Anterior cingulate cortex (tissue), 58 donors: ENCODE measurements around the gene FOXJ2.
"Not testable (repeated sequence)": the region's sequence is repeated elsewhere in the genome, so short reads cannot be mapped to it uniquely, and the experiment has no call there.

Experiments
- DNase-seq, 58 donors: peaks; one replicate each; lab custom pipeline; 2025; lab: John Stamatoyannopoulos, UW

Gene FOXJ2

DNA sequence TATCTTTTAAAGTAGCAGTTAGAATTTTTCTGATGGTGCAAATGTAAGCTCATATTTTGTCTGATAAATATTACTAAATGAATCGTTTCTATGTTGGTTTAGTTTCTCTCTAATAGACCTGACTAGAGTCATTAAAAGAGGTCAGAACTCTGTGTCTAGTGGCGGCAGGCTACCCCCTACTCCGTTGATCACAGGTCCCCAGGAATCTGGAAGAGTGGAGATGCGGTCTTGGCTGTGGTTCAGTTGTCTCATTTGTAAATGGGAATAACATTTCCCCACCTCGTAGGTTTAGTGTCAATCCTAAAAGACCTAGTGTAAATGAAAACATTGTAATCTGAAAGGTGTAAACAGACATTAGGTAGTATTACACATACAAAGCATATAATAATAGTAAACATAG lies 4.7 kb upstream of the FOXJ2 start:
- no peak for DNase-seq

DNA sequence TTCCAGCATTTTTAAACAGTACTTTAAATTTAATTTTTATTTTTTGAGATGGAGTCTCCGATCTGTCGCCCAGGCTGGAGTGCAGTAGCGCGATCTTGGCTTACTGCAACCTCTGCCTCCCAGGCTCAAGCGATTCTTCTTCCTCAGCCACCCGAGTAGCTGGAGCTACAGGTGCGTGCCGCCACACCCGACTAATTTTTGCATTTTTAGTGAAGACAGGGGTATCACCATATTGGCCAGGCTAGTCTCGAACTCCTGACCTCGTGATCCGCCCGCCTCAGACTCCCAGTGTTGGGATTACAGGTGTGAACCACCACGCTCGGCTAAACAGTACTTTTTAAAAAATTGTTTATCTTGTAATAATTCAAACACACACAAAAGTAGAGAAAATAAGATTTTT lies 4.2 kb upstream of the FOXJ2 start:
- no peak for DNase-seq

DNA sequence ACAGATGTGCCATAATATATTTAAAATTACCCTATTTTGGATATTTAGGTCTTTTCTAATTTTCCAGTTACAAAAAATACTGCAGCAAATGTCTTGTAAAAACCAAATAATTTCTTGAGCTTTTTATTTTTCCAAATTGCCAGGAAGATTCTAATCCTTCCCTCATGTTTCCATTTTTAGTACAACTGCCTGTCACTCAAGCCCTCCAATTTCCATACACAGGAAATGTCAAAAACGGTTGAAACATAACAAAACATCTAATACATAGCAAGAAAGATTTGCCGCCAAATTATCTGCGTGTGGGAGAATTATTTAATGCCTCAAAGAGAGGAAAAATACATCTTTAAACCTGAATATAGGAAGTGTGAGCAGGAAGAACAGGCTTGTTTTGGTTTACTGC lies 2.3 kb upstream of the FOXJ2 start:
- DNase-seq, result no peak

DNA sequence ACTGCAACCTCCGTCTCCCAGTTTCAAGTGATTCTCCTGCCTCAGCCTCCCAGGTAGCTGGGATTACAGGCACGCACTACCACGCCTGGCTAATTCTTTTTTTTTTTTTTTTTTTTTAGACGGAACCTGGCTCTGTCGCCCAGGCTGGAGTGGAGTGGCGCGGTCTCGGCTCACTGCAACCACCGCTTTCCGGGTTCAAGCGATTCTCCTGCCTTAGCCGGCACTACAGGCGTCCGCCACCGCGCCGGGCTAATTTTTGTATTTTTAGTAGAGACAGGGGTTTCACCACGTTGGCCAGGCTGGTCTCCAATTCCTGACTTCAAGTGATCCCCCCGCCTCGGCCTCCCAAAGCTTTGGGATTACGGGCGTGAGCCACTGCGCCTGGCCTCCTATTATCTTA lies 1.5 kb upstream of the FOXJ2 start:
- not testable (repeated sequence) for DNase-seq

DNA sequence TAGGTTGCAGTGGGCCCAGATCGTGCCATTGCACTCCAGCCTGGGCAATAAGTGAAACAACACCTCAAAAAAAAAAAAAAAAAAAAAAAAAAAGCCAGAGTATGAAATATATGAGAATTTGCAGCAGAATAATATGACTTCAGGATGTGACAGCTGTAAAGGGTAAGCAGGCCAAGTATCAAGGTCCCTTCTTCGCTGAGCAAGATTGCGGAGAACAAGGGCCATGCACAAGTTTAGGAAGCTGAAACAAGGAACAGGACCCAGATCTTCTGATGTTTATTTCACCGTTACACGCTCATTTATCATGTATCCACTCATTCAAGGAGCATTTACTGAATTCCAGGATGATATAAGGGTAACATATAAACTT lies 659 bp upstream of the FOXJ2 start:
- DNase-seq, result no peak

DNA sequence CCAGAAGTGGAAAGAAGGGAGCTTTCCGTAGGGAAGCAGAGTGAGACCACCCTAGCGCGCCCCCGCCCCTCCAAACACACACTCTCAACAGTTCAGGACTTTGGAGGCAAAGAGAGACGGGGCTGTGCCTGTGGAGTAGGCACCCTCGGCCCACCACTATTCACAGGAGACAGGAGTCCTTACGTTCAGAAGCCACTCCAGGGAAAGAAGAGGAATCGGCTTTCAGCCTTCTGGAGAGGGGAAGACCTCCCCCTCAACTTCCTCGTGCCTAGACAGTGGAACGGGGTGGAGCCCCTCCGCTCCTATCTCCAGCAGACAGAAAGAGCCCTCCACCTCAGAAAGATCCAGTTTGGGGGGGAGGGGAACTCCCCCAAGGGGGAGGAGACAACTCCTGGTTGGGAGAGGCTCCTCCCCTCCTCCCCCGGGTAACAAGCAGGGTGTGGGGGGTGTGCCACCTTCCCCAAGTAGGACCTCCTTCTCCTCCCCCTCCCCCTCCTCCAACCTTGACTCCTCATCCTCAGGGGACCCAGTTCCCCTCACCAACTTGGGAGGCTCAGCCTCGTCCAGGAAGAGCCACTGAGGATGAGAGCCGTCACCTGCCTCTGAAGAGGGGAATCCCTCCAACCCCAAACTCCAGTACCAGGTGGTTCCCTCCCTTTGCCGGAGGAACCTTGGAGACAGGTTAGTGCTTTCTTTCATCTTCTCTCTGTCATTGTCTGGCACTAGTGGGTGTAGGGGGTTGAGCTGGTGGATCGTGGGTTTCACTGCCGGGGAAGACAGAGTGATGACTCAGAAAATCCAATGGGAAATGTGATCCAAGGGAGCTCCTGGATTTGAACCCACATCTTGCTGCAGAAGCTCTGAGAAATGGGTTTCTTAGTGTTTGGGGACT lies 883 bp downstream of the FOXJ2 start:
- DNase-seq, result peak in 36 of 58 donors; percentile 4 to 75 (median 40)

DNA sequence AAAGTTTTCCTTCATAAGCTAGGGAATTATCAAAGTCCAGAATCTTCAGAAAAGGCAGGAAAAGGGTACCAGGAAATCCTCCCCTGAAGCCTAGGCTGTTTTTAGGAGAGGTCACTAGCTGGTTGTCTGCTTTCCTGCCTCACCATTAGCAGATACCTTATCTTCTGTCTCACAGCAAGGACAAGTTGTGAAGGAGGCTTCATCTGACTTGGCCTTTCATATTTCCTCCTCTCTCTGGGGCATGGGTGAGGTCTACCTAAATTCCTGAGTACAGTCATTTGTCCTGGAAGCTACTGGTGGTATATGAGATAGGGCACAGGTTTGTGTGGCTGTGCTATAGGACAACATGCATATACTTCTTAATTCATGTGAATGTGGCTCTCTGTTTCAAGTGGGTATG lies 2.3 kb downstream of the FOXJ2 start:
- DNase-seq, result no peak

DNA sequence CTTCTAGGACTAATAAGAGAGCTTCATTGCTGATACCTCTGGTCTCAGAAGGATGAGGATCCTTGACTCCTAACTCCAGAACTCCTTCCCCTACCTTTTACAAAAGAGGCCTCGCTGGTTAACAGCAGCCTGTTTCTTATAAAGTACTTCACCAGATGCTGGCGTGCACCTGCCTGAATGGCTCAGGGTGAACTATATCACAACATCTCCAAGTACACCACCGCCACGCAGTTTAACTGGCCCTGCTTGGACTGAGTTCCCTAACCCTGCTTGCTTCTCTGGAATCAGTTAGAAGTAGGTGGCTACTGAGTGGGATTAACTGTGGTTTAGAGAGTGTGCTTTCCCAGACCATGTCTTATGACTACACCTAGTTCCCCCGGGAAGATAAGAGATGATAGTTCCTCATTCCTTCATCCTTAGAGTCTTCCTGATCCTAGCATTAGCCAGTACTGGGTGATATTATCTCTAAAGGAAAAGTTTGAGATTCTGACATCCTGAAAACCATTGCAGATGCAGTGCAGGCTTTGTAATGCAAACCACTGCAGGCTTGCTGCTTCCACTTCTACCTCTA lies 3.0 kb downstream of the FOXJ2 start:
- DNase-seq, result no peak

DNA sequence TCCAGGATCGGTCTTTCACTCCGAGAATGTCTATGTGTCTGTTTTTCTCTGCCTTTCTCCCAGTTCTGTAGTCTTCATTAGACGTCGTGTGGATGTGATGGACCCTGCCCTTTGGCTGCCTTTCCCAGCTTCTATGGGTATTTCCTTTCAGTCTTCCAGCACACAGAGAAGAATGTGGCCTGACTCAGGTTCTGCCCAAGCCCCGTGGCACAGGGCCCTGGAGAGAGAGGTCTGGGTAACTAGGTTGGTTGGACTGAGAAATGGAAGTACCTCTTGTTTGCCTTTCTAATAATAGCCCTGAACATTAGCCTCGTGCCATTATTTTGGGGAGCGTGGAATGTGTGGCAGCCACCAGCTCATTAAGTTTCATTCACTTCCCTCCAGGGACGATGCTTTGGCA lies 3.8 kb downstream of the FOXJ2 start:
- DNase-seq, result no peak

DNA sequence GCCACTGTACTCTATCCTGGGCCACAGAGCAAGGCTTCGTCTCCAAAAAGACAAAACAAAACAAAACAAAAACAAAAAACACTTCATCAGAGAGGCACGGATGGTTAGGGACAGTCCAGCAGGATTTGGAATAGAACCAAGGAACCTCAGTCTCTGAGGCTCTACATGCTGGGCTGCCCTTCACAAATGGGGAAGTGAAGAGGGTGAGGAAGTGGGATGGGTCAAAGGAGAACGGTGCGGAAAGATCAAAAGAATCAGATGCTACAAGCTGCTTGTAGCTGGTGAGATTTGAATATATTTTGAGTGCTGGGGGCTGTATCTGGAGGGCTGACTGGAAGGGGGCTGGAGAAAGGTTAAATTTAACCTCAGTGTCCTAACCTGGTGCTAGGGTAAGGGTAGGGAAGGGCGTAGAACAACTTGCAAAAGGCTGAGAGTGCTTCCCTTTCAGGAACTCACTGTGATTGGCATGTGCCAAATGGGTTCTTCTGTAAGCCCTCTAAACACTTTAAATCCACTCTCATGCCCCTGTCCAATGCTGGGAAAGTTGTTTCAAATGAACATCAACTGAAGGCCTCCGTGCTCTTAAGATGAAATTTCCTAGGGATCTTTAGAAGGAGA lies 4.6 kb downstream of the FOXJ2 start:
- DNase-seq, result no peak

DNA sequence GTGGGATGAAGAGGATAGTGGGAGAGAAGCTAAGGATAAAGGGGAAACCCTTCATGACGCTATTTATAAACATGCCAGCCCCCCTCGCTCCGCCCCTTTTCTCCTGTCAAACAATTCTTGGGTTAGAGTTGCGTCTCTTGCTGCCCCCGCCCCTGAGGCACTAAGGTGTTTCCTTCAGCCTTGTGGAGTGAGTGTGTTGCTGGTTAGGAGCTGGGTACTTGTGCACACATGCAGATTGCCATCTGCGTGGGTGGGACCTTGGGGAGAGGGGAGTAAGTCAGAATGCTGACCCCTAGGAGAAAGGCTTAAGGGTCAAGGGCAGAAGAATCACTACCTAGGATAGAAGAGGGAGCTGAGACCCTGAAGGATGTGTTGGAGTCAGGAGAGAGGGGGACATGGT lies 5.4 kb downstream of the FOXJ2 start:
- no peak for DNase-seq

DNA sequence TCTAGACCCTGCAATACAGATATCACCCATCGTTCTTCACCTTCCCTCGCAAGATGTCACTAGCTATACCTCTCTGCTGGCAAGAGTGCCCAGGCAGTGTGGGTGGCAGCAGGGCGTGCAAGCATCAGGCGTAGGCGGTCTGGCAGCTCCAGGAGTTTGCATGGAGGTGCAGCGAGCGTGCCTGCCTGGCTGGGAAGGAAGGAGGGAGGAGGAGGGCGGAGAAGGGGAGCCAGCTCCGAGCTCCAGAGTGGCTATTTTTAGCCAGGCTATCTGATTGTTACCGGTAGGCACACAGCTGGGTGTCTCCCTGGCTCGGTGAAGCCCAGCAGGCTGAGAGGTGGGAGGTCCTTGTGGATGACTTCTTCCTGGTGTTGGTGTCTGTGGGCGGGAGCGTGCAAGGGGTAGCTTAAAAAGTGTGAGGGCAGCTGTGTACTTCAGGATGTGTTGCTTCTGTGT lies 6.2 kb downstream of the FOXJ2 start:
- DNase-seq, result peak in 36 of 58 donors; percentile 11 to 79 (median 35)

DNA sequence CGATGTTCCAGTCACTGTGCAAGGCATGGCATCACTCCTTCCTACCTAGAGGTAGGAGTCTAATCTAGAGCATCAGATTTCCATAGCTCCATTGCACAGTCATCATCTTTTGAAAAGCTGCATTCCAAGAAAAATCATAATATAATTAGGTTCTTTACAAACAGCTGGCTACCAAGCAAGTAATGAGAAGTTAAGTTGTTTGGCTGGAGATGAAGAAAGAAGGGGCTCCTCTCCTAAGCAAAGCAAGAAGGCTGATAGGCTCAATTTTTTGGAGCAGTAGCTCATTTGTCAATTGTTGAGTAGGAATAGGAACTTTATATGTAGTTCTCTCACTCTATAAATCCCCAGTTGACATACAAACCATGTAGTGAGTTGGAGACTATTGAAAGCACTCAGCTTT lies 8.3 kb downstream of the FOXJ2 start:
- DNase-seq, result no peak

DNA sequence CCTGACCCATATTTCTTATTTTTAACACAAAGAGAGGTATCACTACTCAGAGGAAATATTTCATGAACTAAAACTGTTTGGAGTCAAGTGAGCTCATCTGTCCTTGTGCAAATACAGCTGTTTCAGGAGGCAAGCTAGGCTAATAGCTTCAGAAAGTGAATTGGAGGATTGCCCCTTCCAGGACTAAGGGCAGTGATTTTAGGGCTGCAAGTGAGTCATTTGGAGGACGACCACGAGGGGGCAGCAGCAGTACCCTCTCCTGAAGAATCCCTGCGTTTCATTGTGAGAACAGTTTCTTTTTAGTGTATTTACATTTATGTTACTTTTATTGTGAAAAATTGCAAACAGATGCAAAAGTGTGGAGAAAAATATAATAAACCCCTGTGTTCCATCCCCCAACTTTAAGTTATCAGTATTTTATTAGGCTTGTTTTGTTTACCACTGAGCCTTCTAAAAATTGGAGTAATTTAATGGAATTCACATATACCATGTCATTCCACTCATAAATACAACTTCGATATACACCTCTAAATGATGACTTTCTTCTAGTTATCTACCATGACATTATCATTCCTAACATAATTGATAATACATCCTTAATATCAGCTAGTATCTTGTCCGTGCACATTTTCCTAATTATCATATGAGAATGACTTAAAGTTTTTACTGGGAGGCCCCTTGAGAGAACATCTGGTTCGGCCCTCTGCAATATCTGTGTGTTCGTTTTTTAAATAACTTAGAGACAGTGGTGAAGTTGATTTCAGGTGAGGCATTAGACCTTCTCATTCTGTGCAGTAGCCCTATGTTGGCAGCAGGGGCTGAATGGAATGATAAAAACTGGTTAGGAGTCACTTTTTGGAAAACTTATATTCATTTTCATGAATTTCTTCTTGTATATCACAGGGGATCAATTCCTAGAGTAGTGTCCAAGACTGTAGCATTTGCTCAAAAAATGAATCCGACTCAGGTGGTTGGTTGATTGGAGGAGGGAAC lies 13.7 kb downstream of the FOXJ2 start:
- DNase-seq, result peak in 51 of 58 donors; percentile 1 to 84 (median 42)

DNA sequence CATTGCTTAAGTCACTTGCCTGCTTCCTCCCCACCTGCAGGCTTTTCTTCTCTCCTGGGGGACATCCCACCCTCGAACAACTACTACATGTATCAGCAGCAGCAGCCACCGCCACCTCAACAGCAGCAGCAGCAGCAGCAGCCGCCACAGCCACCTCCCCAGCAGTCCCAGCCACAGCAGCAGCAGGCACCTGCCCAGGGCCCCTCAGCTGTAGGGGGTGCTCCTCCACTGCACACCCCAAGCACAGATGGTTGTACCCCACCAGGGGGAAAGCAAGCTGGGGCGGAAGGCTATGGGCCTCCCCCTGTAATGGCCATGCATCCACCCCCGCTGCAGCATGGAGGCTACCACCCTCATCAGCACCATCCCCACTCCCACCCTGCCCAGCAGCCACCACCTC lies 15.3 kb downstream of the FOXJ2 start:
- no peak for DNase-seq

DNA sequence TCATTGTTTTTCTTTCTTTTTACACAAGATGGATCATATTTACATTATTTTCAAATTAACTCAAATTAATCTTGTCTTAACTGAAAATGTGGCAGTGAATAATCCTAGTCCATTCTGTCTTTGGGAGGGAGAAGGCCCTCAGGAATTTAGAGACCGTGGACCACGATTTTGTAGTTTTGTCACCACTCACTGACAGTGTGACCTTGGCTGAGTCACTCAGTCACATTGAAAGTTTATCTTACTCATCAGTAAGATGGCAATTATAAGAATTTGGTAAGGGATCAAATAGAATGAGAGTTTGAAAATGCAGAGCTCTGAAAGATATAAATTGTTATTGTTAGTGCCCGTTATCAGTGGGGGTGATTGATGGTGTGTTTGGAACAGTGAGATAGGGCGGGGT lies 16.4 kb downstream of the FOXJ2 start:
- DNase-seq, result no peak

DNA sequence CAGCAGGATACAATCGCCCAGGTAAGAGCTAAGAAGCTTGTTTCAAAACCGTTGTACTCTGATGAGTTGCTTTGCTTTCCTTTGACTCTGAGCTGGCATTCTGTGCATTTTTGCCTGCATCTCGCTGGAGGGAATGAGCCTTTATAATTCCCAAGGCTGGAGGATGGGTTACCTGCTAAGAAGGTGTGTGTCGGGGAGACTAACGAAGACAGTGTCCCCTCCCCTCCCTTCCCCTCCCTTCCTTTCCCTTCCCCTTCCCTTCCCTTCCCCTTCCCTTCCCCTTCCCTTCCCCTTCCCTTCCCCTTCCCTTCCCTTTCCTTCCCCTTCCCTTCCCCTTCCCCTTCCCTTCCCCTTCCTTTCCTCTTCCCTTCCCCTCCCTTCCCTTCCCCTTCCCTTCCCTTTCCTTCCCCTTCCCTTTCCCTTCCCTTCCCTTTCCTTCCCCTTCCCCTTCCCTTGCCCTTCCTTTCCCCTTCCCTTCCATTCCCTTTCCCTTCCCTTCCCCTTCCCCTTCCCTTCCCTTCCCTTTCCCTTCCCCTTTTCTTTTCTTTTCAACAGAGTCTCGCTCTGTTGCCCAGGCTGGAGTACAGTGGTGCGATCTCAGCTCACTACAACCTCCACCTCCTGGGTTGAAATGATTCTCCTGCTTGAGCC lies 18.2 kb downstream of the FOXJ2 start:
- DNase-seq, result no peak

DNA sequence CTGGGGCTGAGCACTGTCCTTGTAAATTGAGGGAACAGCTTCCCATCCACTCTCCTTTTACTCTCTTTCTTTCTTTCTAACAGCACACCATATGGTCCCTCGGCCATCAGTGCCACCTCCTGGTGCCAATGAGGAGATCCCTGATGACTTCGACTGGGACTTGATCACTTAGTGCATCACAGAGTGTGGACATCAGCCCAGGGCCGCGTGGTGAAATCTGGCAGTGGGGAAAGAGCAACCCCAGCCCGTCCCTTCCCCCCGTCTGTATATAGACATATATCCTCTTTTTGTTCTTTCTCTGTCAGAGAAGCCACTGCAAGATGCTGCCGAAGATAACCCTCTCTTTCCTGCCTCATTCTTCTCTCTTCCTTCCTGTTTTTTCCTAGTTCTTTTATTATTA lies 20.2 kb downstream of the FOXJ2 start:
- DNase-seq, result peak in 12 of 58 donors; percentile 3 to 47 (median 22)

DNA sequence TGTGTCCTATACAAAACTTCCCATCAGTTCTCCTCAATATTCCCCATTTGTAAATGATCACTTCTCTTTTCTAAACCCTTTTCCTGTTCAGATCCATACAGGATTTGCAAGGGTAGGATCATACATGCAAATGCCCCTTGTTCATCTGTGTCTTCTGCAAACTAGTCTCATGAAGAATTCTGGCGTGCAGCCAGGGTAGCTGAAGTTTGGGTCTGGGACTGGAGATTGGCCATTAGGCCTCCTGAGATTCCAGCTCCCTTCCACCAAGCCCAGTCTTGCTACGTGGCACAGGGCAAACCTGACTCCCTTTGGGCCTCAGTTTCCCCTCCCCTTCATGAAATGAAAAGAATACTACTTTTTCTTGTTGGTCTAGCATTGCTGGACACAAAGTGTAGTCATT lies 22.3 kb downstream of the FOXJ2 start:
- no peak for DNase-seq

DNA sequence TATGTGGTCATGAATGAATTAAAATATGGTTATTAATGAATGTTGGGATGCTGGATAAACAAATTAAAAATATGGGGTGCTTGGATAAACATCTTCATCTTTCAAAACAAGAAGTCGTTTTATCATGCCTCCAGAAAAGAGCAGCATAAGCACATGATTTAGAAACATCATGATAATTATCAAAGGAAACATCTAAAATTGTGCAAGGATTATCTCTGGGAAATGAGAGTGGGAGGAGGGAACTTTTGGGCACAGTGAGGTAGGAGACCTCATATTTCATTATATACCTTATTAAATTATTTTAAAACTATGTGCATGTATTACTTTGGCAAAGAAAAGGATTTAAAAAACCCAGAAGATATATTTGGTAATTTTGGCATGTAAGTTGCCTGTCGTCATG lies 24.8 kb downstream of the FOXJ2 start:
- DNase-seq, result no peak
